Ishikawa (cell line): ENCODE data around the gene SYNCRIP.

Experiments used
- CEBPB ChIP-seq: IDR thresholded peaks from 2 replicates; pipeline ENCODE4 v1.6.1; 2012
- CREB1 ChIP-seq: IDR thresholded peaks from 2 replicates; pipeline ENCODE4 v1.6.1; 2012; ENCODE audit warnings: low read depth
- EGR1 ChIP-seq: IDR thresholded peaks from 2 replicates; pipeline ENCODE4 v1.6.1; 2012
- EP300 ChIP-seq: IDR thresholded peaks from 2 replicates; pipeline ENCODE4 v1.6.1; 2012; ENCODE audit warnings: borderline replicate concordance
- FOXM1 ChIP-seq: IDR thresholded peaks from 2 replicates; pipeline ENCODE4 v1.6.1; 2012; ENCODE audit warnings: low read depth, borderline replicate concordance
- MAX ChIP-seq: IDR thresholded peaks from 2 replicates; pipeline ENCODE4 v1.6.1; 2012
- NFIC ChIP-seq: IDR thresholded peaks from 2 replicates; pipeline ENCODE4 v1.6.1; 2012
- RAD21 ChIP-seq: IDR thresholded peaks from 2 replicates; pipeline ENCODE4 v1.6.1; 2012; ENCODE audit warnings: low read depth
- TAF1 ChIP-seq: IDR thresholded peaks from 2 replicates; pipeline ENCODE4 v1.6.1; 2012; ENCODE audit warnings: low read depth, mild to moderate bottlenecking
- TCF12 ChIP-seq: IDR thresholded peaks from 2 replicates; pipeline ENCODE4 v1.6.1; 2012; ENCODE audit warnings: low read depth
- TEAD4 ChIP-seq: IDR thresholded peaks from 2 replicates; pipeline ENCODE4 v1.6.1; 2012
- USF1 ChIP-seq: IDR thresholded peaks from 2 replicates; pipeline ENCODE4 v1.6.1; 2012
- YY1 ChIP-seq: IDR thresholded peaks from 2 replicates; pipeline ENCODE4 v1.6.1; 2012; ENCODE audit warnings: low read depth
- ZBTB7A ChIP-seq: IDR thresholded peaks from 2 replicates; pipeline ENCODE4 v1.6.1; 2012; ENCODE audit warnings: low read depth
- TF ChIP-seq, protein P1 (sequence below): IDR thresholded peaks from 2 replicates; pipeline ENCODE4 v1.6.1; 2012; ENCODE audit warnings: low read depth, mild to moderate bottlenecking

The SYNCRIP gene

GRCh38 chr6:85641897-85642773 lies 551 bp downstream of the SYNCRIP start:
- TF ChIP-seq MAX (peak; percentile 63; the same call in 1 of the 2 replicates), TCF12 (0 out of 2 replicates have a peak, but pooled peaks have one; percentile 47), TAF1 (no peak), YY1 (no peak), ZBTB7A (no peak), EP300 (no peak; the same call in 1 of the 2 replicates), CEBPB (no peak), TEAD4 (no peak; the same call in 1 of the 2 replicates), EGR1 (no peak), CREB1 (no peak), USF1 (peak; percentile 58; the same call in 1 of the 2 replicates), NFIC (no peak), FOXM1 (no peak), RAD21 (no peak)
- TF ChIP-seq, protein P1, sequence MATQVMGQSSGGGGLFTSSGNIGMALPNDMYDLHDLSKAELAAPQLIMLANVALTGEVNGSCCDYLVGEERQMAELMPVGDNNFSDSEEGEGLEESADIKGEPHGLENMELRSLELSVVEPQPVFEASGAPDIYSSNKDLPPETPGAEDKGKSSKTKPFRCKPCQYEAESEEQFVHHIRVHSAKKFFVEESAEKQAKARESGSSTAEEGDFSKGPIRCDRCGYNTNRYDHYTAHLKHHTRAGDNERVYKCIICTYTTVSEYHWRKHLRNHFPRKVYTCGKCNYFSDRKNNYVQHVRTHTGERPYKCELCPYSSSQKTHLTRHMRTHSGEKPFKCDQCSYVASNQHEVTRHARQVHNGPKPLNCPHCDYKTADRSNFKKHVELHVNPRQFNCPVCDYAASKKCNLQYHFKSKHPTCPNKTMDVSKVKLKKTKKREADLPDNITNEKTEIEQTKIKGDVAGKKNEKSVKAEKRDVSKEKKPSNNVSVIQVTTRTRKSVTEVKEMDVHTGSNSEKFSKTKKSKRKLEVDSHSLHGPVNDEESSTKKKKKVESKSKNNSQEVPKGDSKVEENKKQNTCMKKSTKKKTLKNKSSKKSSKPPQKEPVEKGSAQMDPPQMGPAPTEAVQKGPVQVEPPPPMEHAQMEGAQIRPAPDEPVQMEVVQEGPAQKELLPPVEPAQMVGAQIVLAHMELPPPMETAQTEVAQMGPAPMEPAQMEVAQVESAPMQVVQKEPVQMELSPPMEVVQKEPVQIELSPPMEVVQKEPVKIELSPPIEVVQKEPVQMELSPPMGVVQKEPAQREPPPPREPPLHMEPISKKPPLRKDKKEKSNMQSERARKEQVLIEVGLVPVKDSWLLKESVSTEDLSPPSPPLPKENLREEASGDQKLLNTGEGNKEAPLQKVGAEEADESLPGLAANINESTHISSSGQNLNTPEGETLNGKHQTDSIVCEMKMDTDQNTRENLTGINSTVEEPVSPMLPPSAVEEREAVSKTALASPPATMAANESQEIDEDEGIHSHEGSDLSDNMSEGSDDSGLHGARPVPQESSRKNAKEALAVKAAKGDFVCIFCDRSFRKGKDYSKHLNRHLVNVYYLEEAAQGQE: no peak

GRCh38 chr6:85641522-85641896 lies 1.2 kb downstream of the SYNCRIP start:
- no peak for TF ChIP-seq CREB1
- no peak for TF ChIP-seq MAX
- TF ChIP-seq USF1: no peak
- TF ChIP-seq, protein P1: no peak
- no peak for TF ChIP-seq TCF12
- no peak for TF ChIP-seq RAD21
- TF ChIP-seq YY1: no peak
- TF ChIP-seq TEAD4: no peak
- TF ChIP-seq ZBTB7A: no peak
- no peak for TF ChIP-seq TAF1
- TF ChIP-seq EGR1: no peak

DNA sequence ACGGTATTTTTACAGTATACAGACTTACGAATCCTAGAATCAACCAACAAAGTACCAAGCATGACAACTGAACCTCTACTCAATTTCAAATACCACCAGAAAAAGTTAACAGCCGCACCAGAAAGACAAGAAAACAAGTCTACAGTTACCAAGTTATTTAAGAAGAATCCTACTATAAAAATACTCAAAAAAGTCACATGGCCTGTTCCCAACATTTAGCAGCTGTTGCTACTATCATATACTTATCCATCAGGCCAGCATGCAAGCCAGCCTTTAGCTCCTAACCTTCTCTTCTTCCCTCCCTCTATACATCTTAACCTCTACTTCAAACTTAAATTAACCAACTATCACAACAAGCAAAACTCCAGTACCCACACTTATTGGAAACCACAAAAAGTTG lies 1.9 kb downstream of the SYNCRIP start:
- TF ChIP-seq, protein P1: no peak
- no peak for TF ChIP-seq TEAD4
- no peak for TF ChIP-seq EP300
- TF ChIP-seq NFIC: no peak
- TF ChIP-seq RAD21: no peak
- TF ChIP-seq TAF1: no peak
- no peak for TF ChIP-seq FOXM1
- no peak for TF ChIP-seq EGR1
- TF ChIP-seq CREB1: no peak
- no peak for TF ChIP-seq YY1
- no peak for TF ChIP-seq TCF12
- no peak for TF ChIP-seq ZBTB7A
- TF ChIP-seq MAX: no peak
- no peak for TF ChIP-seq CEBPB
- no peak for TF ChIP-seq USF1

DNA sequence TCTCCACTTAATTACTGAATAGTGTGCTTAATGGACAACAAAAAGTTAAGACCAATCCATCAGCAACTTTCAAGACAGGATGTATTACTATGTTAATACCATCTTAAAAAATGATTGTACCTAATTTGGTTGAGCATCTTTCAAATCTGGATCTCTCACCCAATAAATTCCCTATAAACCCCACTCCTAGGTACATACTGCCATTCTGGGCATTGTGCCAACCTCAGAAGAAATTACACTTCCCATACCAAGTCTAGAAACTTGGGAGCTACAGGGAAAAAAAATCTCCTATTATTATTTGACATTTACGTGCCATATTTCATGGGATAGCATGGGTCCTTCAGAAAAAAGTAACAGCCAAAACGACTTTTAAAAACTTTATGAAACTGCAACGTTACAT lies 5.1 kb downstream of the SYNCRIP start:
- TF ChIP-seq FOXM1: no peak
- TF ChIP-seq ZBTB7A: no peak
- TF ChIP-seq YY1: no peak
- peak; percentile 41; the same call in 1 of the 2 replicates for TF ChIP-seq NFIC
